Uterus (tissue), 2 donors: Measurements from ENCODE around the gene ZNF273.
"Not testable (repeated sequence)": the region's sequence is repeated elsewhere in the genome, so short reads cannot be mapped to it uniquely, and the experiment has no call there.

ENCODE experiments used
- CTCF ChIP-seq, 4 experiments: fragments of 200-600 bp in 2 of 4; fragments of 450-650 bp in 2 of 4; sonication (generic) in 2 of 4; IDR thresholded peaks; one replicate each; pipeline ENCODE4 v1.5.1; 2016 to 2019; ENCODE audit warnings: antibody characterized with exemption in 4 of 4, mild to moderate bottlenecking in 2 of 4, moderate library complexity in 1 of 4
- POLR2A ChIP-seq, 2 donors: fragments of 450-650 bp; IDR thresholded peaks; one replicate each; pipeline ENCODE4 v1.6.1; 2016; ENCODE audit warnings: antibody characterized with exemption in 2 of 2, mild to moderate bottlenecking in 1 of 2, moderate library complexity in 1 of 2

- not testable (repeated sequence) for TF ChIP-seq CTCF, POLR2A (IDR thresholded peaks at IDR 0.05)
Measured at GRCh38 chr7:64950673-64951072, 47.6 kb downstream of the ZNF273 start.
